Caco-2 (cell line): Measurements from ENCODE around the gene MYDGF. TPM values are rescaled to one million over a fixed set of nuclear protein-coding genes. Genes with fewer than 3 reads are reported as not detected.
A peak's percentile ranks its signal among the peaks of the same experiment; 100 is the strongest.

ENCODE experiments used
- BruUV-seq: library from RNA; stranded (reverse); fragments of 400-500 nt; replicated peaks from 2 replicates; lab custom pipeline; 2021; lab: Mats Ljungman, UMichigan
- CTCF ChIA-PET: fragments of 300-600 bp; sonication (Branson Sonifier 250); formaldehyde crosslinking; loops from one replicate; lab custom pipeline; 2022; ENCODE audit warnings: antibody characterized with exemption; lab: Charles Lee
- POLR2A ChIA-PET: fragments of 300-600 bp; sonication (Branson Sonifier 250); formaldehyde crosslinking; loops from one replicate; lab custom pipeline; 2022; ENCODE audit warnings: antibody characterized with exemption; lab: Charles Lee
- DNase-seq, 2 experiments: peaks; one replicate each; pipeline versions ENCODE4 v3.0.0 to v3.0.0-alpha.2; 2020 to 2022
- H3K27me3 ChIP-seq: replicated peaks from 2 replicates; pipeline ENCODE4 v1.6.0; 2011; ENCODE audit warnings: low read length; ENCODE audit not compliant: control insufficient read depth, insufficient read depth
- H3K36me3 ChIP-seq: 2 replicates; pipeline ENCODE4 v1.5.1; 2011; ENCODE audit warnings: low read length; ENCODE audit not compliant: control insufficient read depth, insufficient read depth
- H3K4me1 ChIP-seq: fragments of 250-450 bp; sonication (Bioruptor Pico); 2 replicates; pipeline ENCODE4 v1.5.1; 2020; ENCODE audit warnings: mild to moderate bottlenecking
- H3K4me3 ChIP-seq: 2 replicates; pipeline ENCODE4 v1.5.1; 2011; ENCODE audit warnings: low read depth, mild to moderate bottlenecking, control low read depth, low read length
- H3K9me3 ChIP-seq: fragments of 250-450 bp; sonication (Bioruptor Pico); 2 replicates; pipeline ENCODE4 v1.5.1; 2020; ENCODE audit warnings: mild to moderate bottlenecking, moderate library complexity
- H3K27ac Mint-ChIP-seq: one replicate; pipeline ENCODE4 v1.8.0; 2022; ENCODE audit warnings: mixed read lengths; ENCODE audit not compliant: unreplicated experiment
- H3K27me3 Mint-ChIP-seq: one replicate; pipeline ENCODE4 v1.8.0; 2022; ENCODE audit warnings: mixed read lengths; ENCODE audit not compliant: insufficient read depth, unreplicated experiment
- H3K36me3 Mint-ChIP-seq: one replicate; pipeline ENCODE4 v1.8.0; 2022; ENCODE audit warnings: mild to moderate bottlenecking, mixed read lengths; ENCODE audit not compliant: insufficient read depth, unreplicated experiment
- H3K4me1 Mint-ChIP-seq: one replicate; pipeline ENCODE4 v1.8.0; 2022; ENCODE audit warnings: low read depth, mixed read lengths; ENCODE audit not compliant: unreplicated experiment
- H3K4me3 Mint-ChIP-seq: one replicate; pipeline ENCODE4 v1.8.0; 2022; ENCODE audit warnings: mild to moderate bottlenecking, moderate library complexity, mixed read lengths; ENCODE audit not compliant: unreplicated experiment
- H3K9me3 Mint-ChIP-seq: one replicate; pipeline ENCODE4 v1.8.0; 2022; ENCODE audit warnings: mixed read lengths; ENCODE audit not compliant: unreplicated experiment
- CTCF ChIP-seq, 2 experiments: fragments of 200-600 bp in 1 of 2; IDR thresholded peaks; 1 replicate in 1 of 2; 2 replicates in 1 of 2; pipeline versions ENCODE4 v1.5.1 to v1.8.0; 2011 to 2022; ENCODE audit warnings: antibody characterized with exemption in 1 of 2, control low read depth in 1 of 2, inconsistent platforms in 1 of 2, low read depth in 1 of 2, low read length in 1 of 2, mild to moderate bottlenecking in 1 of 2, moderate library complexity in 1 of 2; ENCODE audit not compliant: insufficient read depth in 1 of 2, severe bottlenecking in 1 of 2, unreplicated experiment in 1 of 2
- intact Hi-C: fragments of 100-400 bp; cut with micrococcal nuclease; formaldehyde crosslinking; loops from one replicate; pipeline ENCODE4 v1.10.0; 2022; ENCODE audit not compliant: unreplicated experiment
- total RNA-seq: library from RNA; stranded (reverse); gene quantifications from 2 replicates; pipeline ENCODE4 v1.2.3, GENCODE V29; 2022

The MYDGF gene
- total RNA-seq, 1 experiment from 2014 or later = 106 TPM

GRCh38 chr19:4622695-4623421 lies 47.3 kb downstream of the MYDGF start:
- Mint-ChIP-seq H3K4me1 (no peaks in the 10 kb centered on the region), H3K36me3 (no peaks in the 10 kb centered on the region), H3K4me3 (no peak overlapping the region), H3K9me3 (no peaks in the 10 kb centered on the region), H3K27me3 (peaks cover 7% of the 10 kb centered on the region), H3K27ac (no peak overlapping the region)
- H3K36me3 ChIP-seq = no peaks in the 10 kb centered on the region
- POLR2A ChIA-PET = no interaction called here
- H3K27me3 ChIP-seq = no peaks in the 10 kb centered on the region
- TF ChIP-seq CTCF (IDR thresholded peaks at IDR 0.05; ENCODE audit: insufficient read depth in 1 of 2, low read depth in 1 of 2, low read length in 1 of 2, severe bottlenecking in 1 of 2, unreplicated experiment in 1 of 2) = peak in 1 of 2 experiments; percentile 38
- no peaks in the 10 kb centered on the region for H3K9me3 ChIP-seq
- BruUV-seq = no TSS peak
- DNase-seq = peak; percentile 56 to 59
- intact Hi-C loops = loop anchor here (5.0 kb wide), 1 partner anchor 36 kb away; no protein-coding TSS in a partner anchor
- peaks cover 9% of the 10 kb centered on the region; the same call in 1 of the 2 replicates for H3K4me1 ChIP-seq
- no peak overlapping the region for H3K4me3 ChIP-seq
- CTCF ChIA-PET = interaction anchor here (0.6 to 1.1 kb wide), 3 partner anchors 11 to 33 kb away, joined by 3 to 4 read pairs (median 3); no protein-coding TSS in a partner anchor

GRCh38 chr19:4620675-4621074 lies 49.5 kb downstream of the MYDGF start:
- Histone ChIP-seq H3K4me1 (peaks cover 9% of the 10 kb centered on the region; the same call in 1 of the 2 replicates), H3K36me3 (no peaks in the 10 kb centered on the region), H3K27me3 (no peaks in the 10 kb centered on the region), H3K9me3 (no peaks in the 10 kb centered on the region), H3K4me3 (no peak overlapping the region)
- no peak for TF ChIP-seq CTCF (IDR thresholded peaks at IDR 0.05; ENCODE audit: insufficient read depth in 1 of 2, low read depth in 1 of 2, low read length in 1 of 2, severe bottlenecking in 1 of 2, unreplicated experiment in 1 of 2)
- no peaks in the 10 kb centered on the region for H3K9me3 Mint-ChIP-seq
- no peaks in the 10 kb centered on the region for H3K36me3 Mint-ChIP-seq
- BruUV-seq = no TSS peak
- H3K27me3 Mint-ChIP-seq = peaks cover 7% of the 10 kb centered on the region
- intact Hi-C loops = loop anchor here (5.0 kb wide), 1 partner anchor 33 kb away; no protein-coding TSS in a partner anchor
- POLR2A ChIA-PET = no interaction called here
- H3K4me1 Mint-ChIP-seq = no peaks in the 10 kb centered on the region
- H3K27ac Mint-ChIP-seq = no peak overlapping the region
- DNase-seq = no peak
- CTCF ChIA-PET = interaction anchor here (1.0 kb wide), 1 partner anchor 45 kb away, joined by 3 read pairs; no protein-coding TSS in a partner anchor
- H3K4me3 Mint-ChIP-seq = no peak overlapping the region

DNA sequence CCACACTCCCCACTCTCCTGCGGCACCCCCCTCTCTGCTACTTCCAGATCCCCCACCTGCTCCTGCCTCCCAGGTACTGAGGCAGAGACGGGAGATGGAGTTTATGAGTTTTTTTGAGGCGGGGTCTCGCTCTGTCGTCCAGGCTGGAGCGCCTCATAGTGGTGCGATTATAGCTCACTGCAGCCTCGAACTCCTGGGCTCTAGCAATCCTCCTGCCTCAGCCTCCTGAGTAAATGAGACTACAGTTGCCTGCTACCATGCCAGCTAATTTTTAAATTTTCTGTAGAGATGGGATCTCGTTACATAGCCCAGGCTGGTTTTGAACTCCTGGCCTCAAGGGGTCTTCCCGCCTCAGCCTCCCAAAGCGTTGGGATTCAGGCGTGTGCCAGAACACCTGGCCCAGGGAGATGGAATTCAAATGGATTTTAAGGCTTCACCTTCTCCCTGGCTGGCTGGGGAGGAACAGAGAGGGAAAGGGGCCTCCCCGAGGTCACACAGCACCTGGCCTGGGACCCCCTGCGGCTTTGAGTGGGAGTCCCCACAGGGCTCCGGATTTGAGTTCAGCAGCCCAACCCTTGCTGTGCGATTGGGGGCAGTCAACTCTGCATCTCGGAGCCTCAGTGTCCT lies 50.4 kb downstream of the MYDGF start:
- ChIA-PET CTCF (no interaction called here), POLR2A (no interaction called here)
- Histone ChIP-seq H3K36me3 (no peaks in the 10 kb centered on the region), H3K27me3 (no peaks in the 10 kb centered on the region), H3K4me1 (peaks cover 6% of the 10 kb centered on the region; the same call in 1 of the 2 replicates), H3K9me3 (no peaks in the 10 kb centered on the region), H3K4me3 (no peak overlapping the region)
- Mint-ChIP-seq H3K4me1 (no peaks in the 10 kb centered on the region), H3K27me3 (peaks cover 7% of the 10 kb centered on the region), H3K9me3 (no peaks in the 10 kb centered on the region), H3K27ac (no peak overlapping the region), H3K4me3 (no peak overlapping the region), H3K36me3 (no peaks in the 10 kb centered on the region)
- no TSS peak for BruUV-seq
- DNase-seq = no peak
- intact Hi-C loops = loop anchor here (5.0 kb wide), 1 partner anchor 32 kb away; no protein-coding TSS in a partner anchor
- TF ChIP-seq CTCF (IDR thresholded peaks at IDR 0.05; ENCODE audit: insufficient read depth in 1 of 2, low read depth in 1 of 2, low read length in 1 of 2, severe bottlenecking in 1 of 2, unreplicated experiment in 1 of 2) = no peak
